K562 (cell line): ENCODE data around the gene NELFA. TPM values are rescaled to one million over a fixed set of nuclear protein-coding genes. Genes with fewer than 3 reads are reported as not detected.

Experiments used
- ATAC-seq: fragments of 200-7000 bp; cut with Tn5 transposase; 3 replicates; pipeline ENCODE4 v1.9.1; 2020; ENCODE audit warnings: moderate library complexity
- BruUV-seq: library from RNA; stranded (reverse); fragments of 400-500 nt; replicated peaks from 2 replicates; lab custom pipeline; 2021; lab: Mats Ljungman, UMichigan
- CTCF ChIA-PET: fragments of 300-600 bp; formaldehyde crosslinking; extraction: SDS; loops from one replicate; lab custom pipeline; 2021; ENCODE audit warnings: low intra/inter-chr PET ratio; lab: Yijun Ruan, JAX
- POLR2A ChIA-PET: fragments of 300-600, 350-650 bp; sonication (Branson Sonifier 250); formaldehyde crosslinking; extraction: SDS; loops from one replicate; lab custom pipeline; 2021; ENCODE audit warnings: antibody characterized with exemption, inconsistent platforms; lab: Yijun Ruan, JAX
- DNase-seq, 4 experiments: peaks; one replicate each; pipeline versions ENCODE4 v3.0.0 to v3.0.0-alpha.2; 2011 to 2018; ENCODE audit warnings: low spot score in 3 of 4, mixed read lengths in 3 of 4; ENCODE audit errors: extremely low read depth in 1 of 4
- FAIRE-seq: peaks from 2 replicates; lab custom pipeline; 2011; peaks lifted over from hg19 to GRCh38; lab: Jason Lieb, UNC
- H2AFZ ChIP-seq: 2 replicates; pipeline ENCODE4 v1.6.0; 2011; ENCODE audit warnings: low read depth, low read length, control low read depth, inconsistent platforms
- H3K27ac ChIP-seq: fragments of 200-600 bp; 3 replicates; pipeline ENCODE4 v1.8.0; 2011; ENCODE audit warnings: low read depth, mild to moderate bottlenecking, control low read depth, inconsistent platforms, low read length, moderate library complexity, mixed read lengths; ENCODE audit errors: extremely low read depth
- H3K27me3 ChIP-seq, 2 experiments: fragments of 300-600 bp in 1 of 2; 2 replicates in 1 of 2; 3 replicates in 1 of 2; pipeline versions ENCODE4 v1.6.0 to v1.8.0; 2011; ENCODE audit warnings: inconsistent platforms in 2 of 2, low read length in 2 of 2, mild to moderate bottlenecking in 1 of 2, mixed read lengths in 1 of 2, moderate library complexity in 1 of 2; ENCODE audit not compliant: control insufficient read depth in 2 of 2, insufficient read depth in 2 of 2
- H3K36me3 ChIP-seq: fragments of 300-600 bp; 3 replicates; pipeline ENCODE4 v1.8.0; 2011; ENCODE audit warnings: mild to moderate bottlenecking, low read length, inconsistent platforms; ENCODE audit not compliant: control insufficient read depth, insufficient read depth
- H3K4me1 ChIP-seq, 2 experiments: fragments of 200-600 bp in 1 of 2; replicated peaks in 1 of 2; 2 replicates in 1 of 2; 3 replicates in 1 of 2; pipeline versions ENCODE4 v1.5.1 to v1.8.0; 2011; ENCODE audit warnings: inconsistent platforms in 2 of 2, low read length in 2 of 2, mild to moderate bottlenecking in 1 of 2, mixed read lengths in 1 of 2, moderate library complexity in 1 of 2; ENCODE audit not compliant: control insufficient read depth in 2 of 2, insufficient read depth in 2 of 2
- H3K4me2 ChIP-seq: 2 replicates; pipeline ENCODE4 v1.6.1; 2011; ENCODE audit warnings: low read length, control low read depth, inconsistent platforms, mixed read lengths; ENCODE audit not compliant: insufficient read depth
- H3K4me3 ChIP-seq: fragments of 200-600 bp; sonication (generic), shearing (Covaris generic); 2 replicates; pipeline ENCODE4 v1.5.1; 2016; ENCODE audit warnings: control low read depth, inconsistent platforms
- H3K79me2 ChIP-seq: fragments of 200-600 bp; 3 replicates; pipeline ENCODE4 v1.8.0; 2011; ENCODE audit warnings: low read length, inconsistent platforms; ENCODE audit not compliant: control insufficient read depth, insufficient read depth
- H3K9ac ChIP-seq, 2 experiments: 2 replicates each; pipeline versions ENCODE4 v1.6.0 to v1.6.1; 2011; ENCODE audit warnings: low read depth in 2 of 2, low read length in 2 of 2, control low read depth in 1 of 2, inconsistent platforms in 1 of 2, mild to moderate bottlenecking in 1 of 2, mixed read lengths in 1 of 2; ENCODE audit not compliant: insufficient read depth in 1 of 2
- H3K9me1 ChIP-seq: one replicate; pipeline ENCODE4 v1.6.0; 2011; ENCODE audit warnings: inconsistent platforms, mild to moderate bottlenecking, low read length, moderate library complexity; ENCODE audit not compliant: control insufficient read depth, insufficient read depth
- H3K9me3 ChIP-seq: replicated peaks from 2 replicates; pipeline ENCODE4 v1.5.1; 2011; ENCODE audit warnings: low read depth, low read length, inconsistent platforms; ENCODE audit not compliant: control insufficient read depth, insufficient read depth
- H4K20me1 ChIP-seq: replicated peaks from 2 replicates; pipeline ENCODE4 v1.6.1; 2011; ENCODE audit warnings: low read length, inconsistent platforms, mixed read lengths; ENCODE audit not compliant: control insufficient read depth, insufficient read depth
- C11orf30 ChIP-seq: fragments of 450-650 bp; IDR thresholded peaks from 2 replicates; pipeline ENCODE4 v1.6.1; 2016; ENCODE audit warnings: low read depth, mild to moderate bottlenecking
- CC2D1A ChIP-seq: fragments of 450-650 bp; IDR thresholded peaks from 2 replicates; pipeline ENCODE4 v1.6.1; 2017; ENCODE audit warnings: mild to moderate bottlenecking
- CHD2 ChIP-seq: IDR thresholded peaks from 2 replicates; pipeline ENCODE4 v1.6.1; 2011; ENCODE audit warnings: low read depth, low read length
- CREB3L1 ChIP-seq: fragments of 450-650 bp; IDR thresholded peaks from 2 replicates; pipeline ENCODE4 v1.6.1; 2014; ENCODE audit warnings: low read depth, mild to moderate bottlenecking, moderate library complexity, borderline replicate concordance
- DMBX1 ChIP-seq: fragments of 250-450 bp; sonication (Bioruptor Pico); IDR thresholded peaks from 2 replicates; pipeline ENCODE4 v1.8.0; 2022; ENCODE audit warnings: inconsistent platforms, mild to moderate bottlenecking, moderate library complexity, borderline replicate concordance
- E2F6 ChIP-seq, 2 experiments: IDR thresholded peaks; 2 replicates each; pipeline ENCODE4 v1.6.1; 2011; ENCODE audit warnings: borderline replicate concordance in 1 of 2, control low read depth in 1 of 2, low read depth in 1 of 2, low read length in 1 of 2, mild to moderate bottlenecking in 1 of 2, mixed read lengths in 1 of 2, moderate library complexity in 1 of 2; ENCODE audit not compliant: insufficient read depth in 1 of 2, insufficient read length in 1 of 2, poor library complexity in 1 of 2, severe bottlenecking in 1 of 2; ENCODE audit errors: extremely low read depth in 1 of 2
- FOS ChIP-seq: IDR thresholded peaks from 3 replicates; pipeline ENCODE4 v1.6.1; 2011; ENCODE audit not compliant: insufficient read length; ENCODE audit errors: extremely low read depth
- KDM2B ChIP-seq: fragments of 250-450 bp; sonication (Bioruptor Pico); IDR thresholded peaks from 2 replicates; pipeline ENCODE4 v1.8.0; 2021; ENCODE audit warnings: mild to moderate bottlenecking, moderate library complexity
- LARP7 ChIP-seq: fragments of 450-650 bp; IDR thresholded peaks from 2 replicates; pipeline ENCODE4 v1.6.1; 2016
- NR2C1 ChIP-seq, 2 experiments: fragments of 450-650 bp; IDR thresholded peaks; 2 replicates each; pipeline ENCODE4 v1.6.1; 2017; ENCODE audit warnings: mild to moderate bottlenecking in 2 of 2, antibody characterized with exemption in 1 of 2, inconsistent platforms in 1 of 2, missing compliant biosample characterization in 1 of 2, missing genetic modification characterization in 1 of 2
- PHF21A ChIP-seq: fragments of 450-650 bp; IDR thresholded peaks from 2 replicates; pipeline ENCODE4 v1.6.1; 2017; ENCODE audit warnings: low read depth, borderline replicate concordance
- PHF8 ChIP-seq: fragments of 200-600 bp; sonication (generic); IDR thresholded peaks from 2 replicates; pipeline ENCODE4 v1.6.1; 2012; ENCODE audit warnings: mixed run types, mild to moderate bottlenecking, inconsistent platforms, low read length, moderate library complexity, borderline replicate concordance
- SMARCB1 ChIP-seq: IDR thresholded peaks from 2 replicates; pipeline ENCODE4 v1.6.1; 2011; ENCODE audit warnings: improper control_type of control experiment, low read depth; ENCODE audit not compliant: insufficient read length
- SPI1 ChIP-seq: IDR thresholded peaks from 2 replicates; pipeline ENCODE4 v1.6.1; 2011; ENCODE audit warnings: low read depth, low read length, control low read depth, borderline replicate concordance
- SRSF7 ChIP-seq: fragments of 200-400 bp; formaldehyde crosslinking; optimal IDR thresholded peaks from 2 replicates; pipeline ENCODE3; 2017; ENCODE audit warnings: mild to moderate bottlenecking, low read depth, low read length
- STAG1 ChIP-seq: sonication (generic); formaldehyde crosslinking; IDR thresholded peaks from 2 replicates; pipeline ENCODE4 v1.5.0; 2020; ENCODE audit warnings: missing genetic modification reagents, borderline replicate concordance
- STAT5B ChIP-seq: fragments of 250-450 bp; sonication (Bioruptor Pico); IDR thresholded peaks from 2 replicates; pipeline ENCODE4 v1.8.0; 2021; ENCODE audit warnings: mild to moderate bottlenecking, inconsistent platforms
- YY1 ChIP-seq, 3 experiments: IDR thresholded peaks; 2 replicates each; pipeline ENCODE4 v1.6.1; 2011; ENCODE audit warnings: low read length in 2 of 3, mild to moderate bottlenecking in 2 of 3, moderate library complexity in 2 of 3, borderline replicate concordance in 1 of 3, control low read depth in 1 of 3, low read depth in 1 of 3; ENCODE audit not compliant: insufficient read depth in 3 of 3, insufficient replicate concordance in 2 of 3, control insufficient read depth in 1 of 3, insufficient read length in 1 of 3; ENCODE audit errors: extremely low read depth in 1 of 3
- ZNF311 ChIP-seq: fragments of 250-450 bp; sonication (Bioruptor Pico); IDR thresholded peaks from 2 replicates; pipeline ENCODE4 v1.4.0; 2020; ENCODE audit warnings: mild to moderate bottlenecking, moderate library complexity
- WGBS: fragments of 100-300 bp; shearing (Covaris generic); methylation state at CpG from one replicate; pipeline ENCODE4 v1.1.6; 2016; ENCODE audit warnings: low coverage, mixed read lengths; ENCODE audit not compliant: insufficient coverage; ENCODE audit errors: missing lambda C conversion rate; 5-methylcytosine and 5-hydroxymethylcytosine counted together
- in situ Hi-C: fragments of 300-500 bp; cut with MboI; formaldehyde crosslinking; loops from 4 replicates; pipeline ENCODE4 v1.15.0; 2018; ENCODE audit warnings: inconsistent platforms, mixed read lengths
- intact Hi-C: fragments of 100-400 bp; cut with micrococcal nuclease; formaldehyde crosslinking; loops from 2 replicates; pipeline ENCODE4 v1.14.2; 2022
- polyA plus RNA-seq, 8 experiments: library from polyadenylated mRNA; depleted of rRNA in 4 of 8; stranded (reverse) in 5 of 8; unstranded in 3 of 8; fragments of >200 nt; fragmentation: Nextera tagmentation in 2 of 8; fragmentation: Illumina TruSeq in 1 of 8; extraction: Ambion mirVana in 2 of 8; extraction: Trizol in 1 of 8; gene quantifications; 2 replicates each; pipeline versions ENCODE4 v1.2.1 to v1.2.3, GENCODE V29; 2011 to 2014; ENCODE audit warnings: inconsistent platforms in 1 of 8, missing spikeins in 1 of 8
- total RNA-seq, 7 experiments: library from RNA; depleted of rRNA in 6 of 7; stranded (reverse); fragments of >200 nt in 6 of 7; fragmentation: Illumina TruSeq in 2 of 7; extraction: Trizol in 2 of 7; gene quantifications; 2 replicates each; pipeline versions ENCODE4 v1.2.1 to v1.2.3, GENCODE V29; 2011 to 2021; ENCODE audit warnings: low replicate concordance in 1 of 7

The NELFA gene
- total and polyA plus RNA-seq, 9 of the 15 experiments (the other 6 are each of a cell fraction or from before 2014, with no cell fraction given): 0.76 to 59.6 (median 14.8) TPM

GRCh38 chr4:2036866-2037265 lies 28.1 kb upstream of the NELFA start:
- peaks cover 0 to 7% of the 10 kb centered on the region in 2 experiments; a peak in 1 of 5 replicates for H3K27me3 ChIP-seq
- H3K79me2 ChIP-seq: no peaks in the 10 kb centered on the region
- no TSS peak for BruUV-seq
- POLR2A ChIA-PET: interaction anchor here (0.7 to 1.2 kb wide), 3 partner anchors 9 to 27 kb away, joined by 4 to 8 read pairs (median 4); no protein-coding TSS in a partner anchor
- H3K4me2 ChIP-seq: peak overlapping the region; percentile 68
- FAIRE-seq (peak; percentile 94), ATAC-seq (peak; percentile 78), DNase-seq (peak in 2 of 4 experiments; percentile 41 to 53)
- H3K9me1 ChIP-seq: no peaks in the 10 kb centered on the region
- in situ Hi-C loops: no loop called here
- peak overlapping the region; percentile 97 for H2AFZ ChIP-seq
- no peaks in the 10 kb centered on the region for H3K36me3 ChIP-seq
- no peaks in the 10 kb centered on the region for H4K20me1 ChIP-seq
- intact Hi-C loops: no loop called here
- peaks cover 3 to 15% of the 10 kb centered on the region in 2 experiments; a peak in 2 of 5 replicates for H3K4me1 ChIP-seq
- H3K27ac ChIP-seq: 0 out of 3 replicates have a peak overlapping the region, but pooled peaks have one; percentile 2
- peak overlapping the region in 1 of 2 experiments; percentile 59; a peak in 1 of 4 replicates for H3K9ac ChIP-seq
- no peak overlapping the region for H3K4me3 ChIP-seq
- WGBS: 26% methylated on average over 7 of the region's 7 CpGs
- H3K9me3 ChIP-seq: no peaks in the 10 kb centered on the region
- CTCF ChIA-PET: no interaction called here
- TF ChIP-seq NR2C1 (IDR thresholded peaks at IDR 0.05) (peak; percentile 43; the same call in 1 of the 2 replicates), NR2C1 (tag; IDR thresholded peaks at IDR 0.05) (no peak), C11orf30 (no peak), LARP7 (no peak), PHF21A (no peak), ZNF311 (CRISPR knock-in tag) (no peak), SPI1 (peak; percentile 96), PHF8 (peak; percentile 22; the same call in 1 of the 2 replicates), STAG1 (CRISPR knock-in tag) (no peak), CHD2 (peak; percentile 91), SMARCB1 (no peak), E2F6 (IDR thresholded peaks at IDR 0.05; ENCODE audit: borderline replicate concordance in 1 of 2, extremely low read depth in 1 of 2, insufficient read depth in 1 of 2, insufficient read length in 1 of 2, low read depth in 1 of 2, low read length in 1 of 2, poor library complexity in 1 of 2, severe bottlenecking in 1 of 2) (peak in 1 of 2 experiments; percentile 12), DMBX1 (CRISPR knock-in tag) (no peak), CC2D1A (peak; percentile 70; the same call in 1 of the 2 replicates), CREB3L1 (0 out of 2 replicates have a peak, but pooled peaks have one; percentile 41), YY1 (IDR thresholded peaks at IDR 0.05; ENCODE audit: borderline replicate concordance in 1 of 3, control insufficient read depth in 1 of 3, extremely low read depth in 1 of 3, insufficient read depth in 3 of 3, insufficient read length in 1 of 3, insufficient replicate concordance in 2 of 3, low read depth in 1 of 3, low read length in 2 of 3) (peak in 1 of 3 experiments; percentile 5), FOS (no peak), STAT5B (no peak), KDM2B (CRISPR knock-in tag) (no peak), SRSF7 (no peak)
